IPS DF 6.9 (cell line): ENCODE data around the gene NXT1.

Experiments
- DNase-seq: peaks from one replicate; pipeline ENCODE4 v3.0.0-alpha.2; 2013; ENCODE audit warnings: low read depth, low spot score
- H3K27ac ChIP-seq: one replicate; pipeline ENCODE4 v1.5.1; 2013; ENCODE audit warnings: low read length, control low read depth
- H3K27me3 ChIP-seq: 2 replicates; pipeline ENCODE4 v1.6.1; 2013; ENCODE audit warnings: mild to moderate bottlenecking, low read length; ENCODE audit not compliant: control insufficient read depth, insufficient read depth
- H3K36me3 ChIP-seq: 2 replicates; pipeline ENCODE4 v1.6.1; 2013; ENCODE audit warnings: low read length; ENCODE audit not compliant: control insufficient read depth, insufficient read depth
- H3K4me1 ChIP-seq: 2 replicates; pipeline ENCODE4 v1.6.1; 2013; ENCODE audit warnings: low read length; ENCODE audit not compliant: control insufficient read depth, insufficient read depth
- H3K4me3 ChIP-seq: 2 replicates; pipeline ENCODE4 v1.5.1; 2013; ENCODE audit warnings: mild to moderate bottlenecking, low read length
- H3K9me3 ChIP-seq: 2 replicates; pipeline ENCODE4 v1.6.1; 2013; ENCODE audit warnings: low read length, inconsistent platforms; ENCODE audit not compliant: control insufficient read depth, insufficient read depth
- WGBS: extraction: QIAGEN DNeasy Blood & Tissue Kit; methylation state at CpG from one replicate; pipeline ENCODE4 v1.1.7; 2013; ENCODE audit warnings: mixed read lengths, missing lambda C conversion rate; ENCODE audit not compliant: insufficient read length, insufficient coverage; 5-methylcytosine and 5-hydroxymethylcytosine counted together

Gene NXT1

DNA sequence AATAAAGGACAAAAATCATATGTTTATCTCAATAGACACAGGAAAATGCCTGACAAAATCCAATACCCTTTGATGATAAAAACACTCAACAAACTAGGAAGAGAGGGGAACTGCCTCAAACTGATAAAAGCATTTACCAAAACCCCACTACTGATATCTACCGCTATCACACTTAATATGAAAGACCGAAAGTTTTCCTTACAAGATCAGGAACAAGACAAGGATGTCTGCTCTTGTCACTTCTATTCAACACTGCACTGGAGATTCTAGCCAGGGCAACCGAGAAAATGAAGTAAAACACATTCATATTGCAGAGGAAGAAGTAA, 36.5 kb downstream of the NXT1 start:
- no peak for DNase-seq
- Histone ChIP-seq H3K4me1 (no peaks in the 10 kb centered on the region), H3K27ac (no peak overlapping the region), H3K36me3 (no peaks in the 10 kb centered on the region), H3K4me3 (no peak overlapping the region), H3K27me3 (no peaks in the 10 kb centered on the region), H3K9me3 (no peaks in the 10 kb centered on the region)
- no CpG with 5 or more reads among the region's 3 CpGs for WGBS

- H3K27ac ChIP-seq = no peak overlapping the region
- no peaks in the 10 kb centered on the region for H3K4me1 ChIP-seq
- H3K27me3 ChIP-seq = no peaks in the 10 kb centered on the region
- no peak for DNase-seq
- H3K36me3 ChIP-seq = 0 out of 2 replicates have a peak, but pooled peaks cover 5% of the 10 kb centered on the region
- no peak overlapping the region for H3K4me3 ChIP-seq
- no CpG with 5 or more reads among the region's 1 CpG for whole genome bisulfite sequencing
- H3K9me3 ChIP-seq = no peaks in the 10 kb centered on the region
These were observed 39.6 kb downstream of the NXT1 start for GRCh38 chr20:23390091-23390774.

- H3K9me3 ChIP-seq = no peaks in the 10 kb centered on the region
- no peak for DNase-seq
- H3K27me3 ChIP-seq = no peaks in the 10 kb centered on the region
- H3K36me3 ChIP-seq = 0 out of 2 replicates have a peak, but pooled peaks cover 5% of the 10 kb centered on the region
- no peak overlapping the region for H3K27ac ChIP-seq
- H3K4me3 ChIP-seq = no peak overlapping the region
- WGBS = no CpG with 5 or more reads among the region's 4 CpGs
- H3K4me1 ChIP-seq = no peaks in the 10 kb centered on the region
These were observed 41.2 kb downstream of the NXT1 start for GRCh38 chr20:23391707-23392310.

- no peaks in the 10 kb centered on the region for H3K27me3 ChIP-seq
- H3K36me3 ChIP-seq = 0 out of 2 replicates have a peak, but pooled peaks cover 5% of the 10 kb centered on the region
- H3K27ac ChIP-seq = no peak overlapping the region
- no peak for DNase-seq
- H3K4me1 ChIP-seq = no peaks in the 10 kb centered on the region
- WGBS = no CpG with 5 or more reads among the region's 4 CpGs
- H3K9me3 ChIP-seq = no peaks in the 10 kb centered on the region
- H3K4me3 ChIP-seq = no peak overlapping the region
These were observed 43.6 kb downstream of the NXT1 start for GRCh38 chr20:23393996-23394775.

GRCh38 chr20:23396950-23397627, 46.5 kb downstream of the NXT1 start:
- no CpG with 5 or more reads among the region's 6 CpGs for WGBS

DNA sequence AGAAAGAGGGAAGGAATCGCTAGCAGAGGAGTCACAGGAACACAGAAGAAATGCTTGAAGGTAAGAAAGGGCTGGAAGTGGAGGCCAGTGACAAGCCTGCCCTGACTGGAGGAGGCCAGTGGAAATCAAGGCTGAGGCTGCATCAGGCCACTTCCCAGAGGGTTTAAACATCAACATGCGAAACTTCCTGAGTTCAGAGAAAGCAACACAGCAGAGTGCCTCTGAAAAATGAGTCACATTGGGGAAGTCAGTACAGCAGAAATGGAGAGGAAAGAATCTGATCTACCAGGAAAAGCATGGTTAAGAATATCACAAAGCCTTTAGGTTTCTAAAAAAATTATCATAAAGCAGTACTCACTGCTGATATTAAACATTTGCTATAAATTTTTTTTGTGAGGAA, 47.4 kb downstream of the NXT1 start:
- Histone ChIP-seq H3K27ac (no peak overlapping the region), H3K9me3 (no peaks in the 10 kb centered on the region), H3K36me3 (0 out of 2 replicates have a peak, but pooled peaks cover 5% of the 10 kb centered on the region), H3K27me3 (no peaks in the 10 kb centered on the region), H3K4me1 (no peaks in the 10 kb centered on the region), H3K4me3 (no peak overlapping the region)
- DNase-seq = no peak
- no CpG with 5 or more reads among the region's 2 CpGs for WGBS

More at GRCh38 chr20:23396950-23397627, 46.5 kb downstream of the NXT1 start:
- H3K4me1 ChIP-seq = no peaks in the 10 kb centered on the region
- DNase-seq = no peak
- no peaks in the 10 kb centered on the region for H3K9me3 ChIP-seq
- no peaks in the 10 kb centered on the region for H3K27me3 ChIP-seq
- 0 out of 2 replicates have a peak, but pooled peaks cover 5% of the 10 kb centered on the region for H3K36me3 ChIP-seq
- no peak overlapping the region for H3K4me3 ChIP-seq
- no peak overlapping the region for H3K27ac ChIP-seq

DNA sequence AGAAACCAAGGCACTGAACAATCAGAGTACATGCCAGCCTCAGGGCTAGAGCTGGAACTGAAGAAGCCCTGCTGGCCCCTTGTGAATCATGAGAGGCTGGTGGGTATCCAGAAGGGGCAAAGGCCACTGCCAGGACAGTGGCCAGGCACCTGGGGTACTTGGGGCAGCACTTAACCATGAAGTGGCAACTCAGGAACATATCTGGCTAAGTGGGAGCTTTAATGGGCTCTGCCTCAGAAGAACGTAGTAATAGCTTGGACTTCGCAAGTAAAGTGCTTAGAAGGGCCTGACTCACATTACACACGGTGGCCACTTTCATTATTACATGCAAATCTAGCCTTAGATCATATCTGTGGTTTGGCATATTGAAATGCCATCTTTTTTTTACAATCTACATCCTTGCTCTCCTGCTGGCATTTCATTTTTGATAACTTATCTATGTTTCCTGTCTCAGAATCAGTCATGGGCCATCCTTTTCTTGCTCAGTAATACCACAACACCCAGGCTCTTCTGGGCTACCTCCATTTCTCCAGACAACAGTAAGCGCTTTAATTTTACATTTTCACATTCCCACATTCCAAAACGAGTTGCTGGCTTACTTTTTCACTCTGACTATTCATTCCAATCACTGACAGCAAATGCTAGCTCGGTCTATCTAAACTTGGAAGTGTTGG, 49.1 kb downstream of the NXT1 start:
- Histone ChIP-seq H3K9me3 (no peaks in the 10 kb centered on the region), H3K4me1 (no peaks in the 10 kb centered on the region), H3K4me3 (no peak overlapping the region), H3K27ac (no peak overlapping the region), H3K36me3 (no peaks in the 10 kb centered on the region), H3K27me3 (no peaks in the 10 kb centered on the region)
- no peak for DNase-seq
- no CpG with 5 or more reads among the region's 6 CpGs for WGBS

- no peaks in the 10 kb centered on the region for H3K9me3 ChIP-seq
- no peaks in the 10 kb centered on the region for H3K36me3 ChIP-seq
- no peak overlapping the region for H3K4me3 ChIP-seq
- no peaks in the 10 kb centered on the region for H3K4me1 ChIP-seq
- no peak overlapping the region for H3K27ac ChIP-seq
- no peaks in the 10 kb centered on the region for H3K27me3 ChIP-seq
- DNase-seq = no peak
- no CpG with 5 or more reads among the region's 5 CpGs for WGBS
These were observed 50.5 kb downstream of the NXT1 start for GRCh38 chr20:23401051-23401450.

- Histone ChIP-seq H3K9me3 (no peaks in the 10 kb centered on the region), H3K27ac (no peak overlapping the region), H3K4me1 (no peaks in the 10 kb centered on the region), H3K36me3 (no peaks in the 10 kb centered on the region), H3K27me3 (no peaks in the 10 kb centered on the region), H3K4me3 (no peak overlapping the region)
- DNase-seq = no peak
- WGBS = no CpG with 5 or more reads among the region's 5 CpGs
These were observed 53.2 kb downstream of the NXT1 start for GRCh38 chr20:23403751-23404150.

DNA sequence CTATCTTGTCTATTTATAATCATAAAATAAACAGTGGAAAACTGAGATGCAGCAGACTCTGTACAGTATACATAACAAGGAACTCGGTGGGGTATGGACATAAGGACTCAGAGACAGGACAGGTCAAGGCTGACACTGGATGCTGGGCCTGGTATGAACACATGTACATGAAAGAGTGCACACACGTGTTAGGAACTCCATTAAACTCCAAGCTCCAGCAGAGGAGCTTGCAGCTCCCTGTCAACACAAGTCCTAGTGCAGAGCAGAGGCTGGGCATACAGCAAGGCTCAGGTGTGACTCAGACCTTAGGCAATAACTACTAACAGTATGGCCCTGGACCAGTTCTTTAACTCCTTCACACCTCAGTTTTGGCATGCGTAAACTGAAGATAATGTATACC, 53.6 kb downstream of the NXT1 start:
- H3K36me3 ChIP-seq = no peaks in the 10 kb centered on the region
- no peak for DNase-seq
- no peak overlapping the region for H3K27ac ChIP-seq
- H3K27me3 ChIP-seq = no peaks in the 10 kb centered on the region
- H3K4me1 ChIP-seq = no peaks in the 10 kb centered on the region
- WGBS = no CpG with 5 or more reads among the region's 3 CpGs
- no peak overlapping the region for H3K4me3 ChIP-seq
- H3K9me3 ChIP-seq = no peaks in the 10 kb centered on the region
